ENCODE results near the gene ANKRD29. TPM values are rescaled to one million over a fixed set of nuclear protein-coding genes. Genes with fewer than 3 reads are reported as not detected.

ANKRD29 gene, protein sequence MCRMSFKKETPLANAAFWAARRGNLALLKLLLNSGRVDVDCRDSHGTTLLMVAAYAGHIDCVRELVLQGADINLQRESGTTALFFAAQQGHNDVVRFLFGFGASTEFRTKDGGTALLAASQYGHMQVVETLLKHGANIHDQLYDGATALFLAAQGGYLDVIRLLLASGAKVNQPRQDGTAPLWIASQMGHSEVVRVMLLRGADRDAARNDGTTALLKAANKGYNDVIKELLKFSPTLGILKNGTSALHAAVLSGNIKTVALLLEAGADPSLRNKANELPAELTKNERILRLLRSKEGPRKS
- total RNA-seq (2021) (4.3 and 4.6 TPM in 2 replicates), Bru-seq, nascent RNA (percentile 27 among the genes with signal in this experiment), BruChase-seq, experiment 1, labeled RNA remaining after a 2-hour chase (percentile 28 among the genes with signal in this experiment), BruChase-seq, experiment 2, labeled RNA remaining after a 6-hour chase (percentile 24 among the genes with signal in this experiment)
- long read RNA-seq, partial matches to known transcripts, result 0 of 3 reads
- long read RNA-seq, other reads (novel, unspliced or antisense), result 2 of 3 reads

- CTCF ChIA-PET, result interaction anchor here (0.6 kb wide), 1 partner anchor 18 kb away, joined by 4 read pairs; no protein-coding TSS in a partner anchor
Measured at GRCh38 chr18:23662309-23663263, at the start of gene ANKRD29. Gene ANKRD29 (minus strand): TSS chr18:23662911. CDS start chr18:23662730, 181 bp downstream.

GRCh38 chr18:23712445-23712844 lies 49.7 kb upstream of the ANKRD29 start:
- H3K9me2 ChIP-seq (ENCODE audit: insufficient read depth), result no peaks in the 10 kb centered on the region
- ChIA-PET CTCF (no interaction called here), POLR2A (ENCODE audit: unreplicated experiment) (no interaction called here)
- peak in 1 of 2 experiments; percentile 38 for DNase-seq
- no peak overlapping the region for H2AFZ ChIP-seq
- BruUV-seq (replicated peaks), result no TSS peak
- H3K27me3 ChIP-seq (ENCODE audit: insufficient read depth, low read depth), result no peaks in the 10 kb centered on the region
- H3K9me3 ChIP-seq (ENCODE audit: insufficient read depth, low read depth), result no peaks in the 10 kb centered on the region
- no peaks in the 10 kb centered on the region for H3K4me1 ChIP-seq (replicated peaks; ENCODE audit: insufficient read depth)
- intact Hi-C loops (cut with micrococcal nuclease; ENCODE audit: unreplicated experiment), result loop anchor here (10.0 kb wide), 1 partner anchor 162 kb away; no protein-coding TSS in a partner anchor
- no peaks in the 10 kb centered on the region for H3F3A ChIP-seq (ENCODE audit: insufficient read depth, low read depth)
- TF ChIP-seq CTCF (conservative IDR thresholded peaks at IDR 0.05) (no peak), EZH2 (IDR thresholded peaks at IDR 0.05; ENCODE audit: low read depth) (no peak)
- H3K36me3 ChIP-seq (ENCODE audit: low read depth), result no peaks in the 10 kb centered on the region
- H3K4me2 ChIP-seq, result no peak overlapping the region
- no peaks in the 10 kb centered on the region for H3K79me2 ChIP-seq (ENCODE audit: low read depth)
- H3K4me3 ChIP-seq, result no peak overlapping the region
- H4K20me1 ChIP-seq (ENCODE audit: insufficient read depth), result no peaks in the 10 kb centered on the region
- no peak overlapping the region for H3K27ac ChIP-seq

More at GRCh38 chr18:23662309-23663263, at the start of gene ANKRD29:
- no peaks in the 10 kb centered on the region for H3K36me3 ChIP-seq (ENCODE audit: low read depth)
- TF ChIP-seq EZH2 (IDR thresholded peaks at IDR 0.05; ENCODE audit: low read depth) (no peak), CTCF (conservative IDR thresholded peaks at IDR 0.05) (no peak)
- H3F3A ChIP-seq (ENCODE audit: insufficient read depth, low read depth), result no peaks in the 10 kb centered on the region; the same call in 1 of the 2 replicates
- H3K27me3 ChIP-seq (ENCODE audit: insufficient read depth, low read depth), result no peaks in the 10 kb centered on the region
- no TSS peak for BruUV-seq (replicated peaks)
- peak within 1 kb of the TSS; percentile 60 for H3K4me3 ChIP-seq
- H3K9me2 ChIP-seq (ENCODE audit: insufficient read depth), result no peaks in the 10 kb centered on the region
- peak in 1 of 2 experiments; percentile 40 for DNase-seq
- H2AFZ ChIP-seq, result peak within 1 kb of the TSS; percentile 66; the same call in 1 of the 2 replicates
- peak within 1 kb of the TSS; percentile 85 for H3K4me2 ChIP-seq
- POLR2A ChIA-PET (ENCODE audit: unreplicated experiment), result interaction anchor here (0.5 to 0.6 kb wide), 2 partner anchors 56 to 684 kb away, joined by 3 to 4 read pairs; no protein-coding TSS in a partner anchor
- H3K79me2 ChIP-seq (ENCODE audit: low read depth), result no peaks in the 10 kb centered on the region
- no peaks in the 10 kb centered on the region for H3K9me3 ChIP-seq (ENCODE audit: insufficient read depth, low read depth)
- H3K4me1 ChIP-seq (replicated peaks; ENCODE audit: insufficient read depth), result peaks cover 13% of the 10 kb centered on the region
- H4K20me1 ChIP-seq (ENCODE audit: insufficient read depth), result no peaks in the 10 kb centered on the region
- intact Hi-C loops (cut with micrococcal nuclease; ENCODE audit: unreplicated experiment), result loop anchor here (5.0 kb wide), 1 partner anchor 35 kb away; no protein-coding TSS in a partner anchor
- H3K27ac ChIP-seq, result no peak within 1 kb of the TSS

- Histone ChIP-seq H3K4me3 (no peak overlapping the region), H3K9me3 (ENCODE audit: insufficient read depth, low read depth) (no peaks in the 10 kb centered on the region), H3F3A (ENCODE audit: insufficient read depth, low read depth) (no peaks in the 10 kb centered on the region; the same call in 1 of the 2 replicates), H2AFZ (no peak overlapping the region), H3K4me2 (no peak overlapping the region), H3K27ac (no peak overlapping the region), H3K27me3 (ENCODE audit: insufficient read depth, low read depth) (no peaks in the 10 kb centered on the region), H3K4me1 (replicated peaks; ENCODE audit: insufficient read depth) (no peaks in the 10 kb centered on the region), H4K20me1 (ENCODE audit: insufficient read depth) (no peaks in the 10 kb centered on the region), H3K36me3 (ENCODE audit: low read depth) (no peaks in the 10 kb centered on the region), H3K9me2 (ENCODE audit: insufficient read depth) (no peaks in the 10 kb centered on the region), H3K79me2 (ENCODE audit: low read depth) (no peaks in the 10 kb centered on the region)
- intact Hi-C loops (cut with micrococcal nuclease; ENCODE audit: unreplicated experiment), result loop anchor here (10.0 kb wide), 1 partner anchor 163 kb away; no protein-coding TSS in a partner anchor
- CTCF ChIA-PET, result interaction anchor here (0.6 kb wide), 1 partner anchor 389 kb away, joined by 8 read pairs; no protein-coding TSS in a partner anchor
- DNase-seq, result no peak
- no TSS peak for BruUV-seq (replicated peaks)
- TF ChIP-seq CTCF (conservative IDR thresholded peaks at IDR 0.05), result no peak
- TF ChIP-seq EZH2 (IDR thresholded peaks at IDR 0.05; ENCODE audit: low read depth), result no peak
- POLR2A ChIA-PET (ENCODE audit: unreplicated experiment), result no interaction called here
Measured at GRCh38 chr18:23711426-23711825, 48.7 kb upstream of the ANKRD29 start.
